ENCODE measurements around the gene DNAJA1. TPM values are rescaled to one million over a fixed set of nuclear protein-coding genes. Genes with fewer than 3 reads are reported as not detected.
A peak's percentile ranks its signal among the peaks of the same experiment; 100 is the strongest.
"Not testable (repeated sequence)": the region's sequence is repeated elsewhere in the genome, so short reads cannot be mapped to it uniquely, and the experiment has no call there.

Gene DNAJA1
- total and polyA plus RNA-seq, 3 donors from 2014 or later = 146 to 256 (median 149) TPM

DNA sequence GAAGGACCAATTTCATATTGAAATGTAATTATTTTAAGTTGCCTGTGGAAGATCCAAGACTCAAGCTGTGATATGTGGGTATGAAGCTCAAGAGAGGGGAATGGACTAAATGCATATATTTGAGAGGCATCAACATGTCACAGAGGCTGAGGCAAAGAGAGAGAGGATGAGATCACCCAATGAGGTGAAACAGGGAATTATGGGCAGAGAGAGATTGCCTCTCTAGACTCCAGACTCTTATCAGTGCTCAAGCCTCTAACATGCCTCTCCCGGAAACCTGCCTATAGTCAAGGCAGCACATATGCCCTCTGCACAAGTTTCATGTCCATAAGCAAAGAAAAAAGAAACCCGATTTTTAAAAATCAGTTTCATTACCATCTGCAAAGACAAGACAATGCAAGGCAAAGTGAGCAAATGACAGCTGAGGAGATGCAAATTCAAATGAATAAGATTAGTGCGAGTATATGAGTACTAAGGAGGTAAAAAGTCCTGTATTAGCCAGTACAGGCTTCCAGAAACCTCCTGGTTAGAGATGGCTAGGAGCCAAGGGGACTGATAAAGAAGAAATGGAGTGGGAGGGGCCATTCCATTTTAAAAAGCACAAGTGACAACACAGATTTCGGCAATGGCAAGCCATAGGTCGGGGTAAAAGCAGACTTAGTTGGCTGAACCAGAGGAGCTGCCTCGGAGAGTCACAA is 33.0 kb upstream of the DNAJA1 start:
- Histone ChIP-seq H3K27me3 (no peaks in the 10 kb centered on the region), H3K27ac (no peak overlapping the region), H3K36me3 (ENCODE audit: low read depth, missing control alignments) (no peaks in the 10 kb centered on the region), H3K4me1 (peaks cover 8% of the 10 kb centered on the region), H3K9me3 (no peaks in the 10 kb centered on the region), H3K4me3 (no peak overlapping the region)
- intact Hi-C loops (cut with DNase I; ENCODE audit: low total_unique reads) = no loop called here
- TF ChIP-seq POLR2A (IDR thresholded peaks at IDR 0.05) = no peak
- TF ChIP-seq, protein P1, sequence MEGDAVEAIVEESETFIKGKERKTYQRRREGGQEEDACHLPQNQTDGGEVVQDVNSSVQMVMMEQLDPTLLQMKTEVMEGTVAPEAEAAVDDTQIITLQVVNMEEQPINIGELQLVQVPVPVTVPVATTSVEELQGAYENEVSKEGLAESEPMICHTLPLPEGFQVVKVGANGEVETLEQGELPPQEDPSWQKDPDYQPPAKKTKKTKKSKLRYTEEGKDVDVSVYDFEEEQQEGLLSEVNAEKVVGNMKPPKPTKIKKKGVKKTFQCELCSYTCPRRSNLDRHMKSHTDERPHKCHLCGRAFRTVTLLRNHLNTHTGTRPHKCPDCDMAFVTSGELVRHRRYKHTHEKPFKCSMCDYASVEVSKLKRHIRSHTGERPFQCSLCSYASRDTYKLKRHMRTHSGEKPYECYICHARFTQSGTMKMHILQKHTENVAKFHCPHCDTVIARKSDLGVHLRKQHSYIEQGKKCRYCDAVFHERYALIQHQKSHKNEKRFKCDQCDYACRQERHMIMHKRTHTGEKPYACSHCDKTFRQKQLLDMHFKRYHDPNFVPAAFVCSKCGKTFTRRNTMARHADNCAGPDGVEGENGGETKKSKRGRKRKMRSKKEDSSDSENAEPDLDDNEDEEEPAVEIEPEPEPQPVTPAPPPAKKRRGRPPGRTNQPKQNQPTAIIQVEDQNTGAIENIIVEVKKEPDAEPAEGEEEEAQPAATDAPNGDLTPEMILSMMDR (IDR thresholded peaks at IDR 0.05) = no peak
- peak; percentile 37 for DNase-seq
- 57 to 59% methylated on average over 6 of the region's 6 CpGs for WGBS, 2 donors

GRCh38 chr9:32992595-32993238 is 32.4 kb upstream of the DNAJA1 start:
- no peak for DNase-seq
- Histone ChIP-seq H3K27me3 (no peaks in the 10 kb centered on the region), H3K36me3 (ENCODE audit: low read depth, missing control alignments) (no peaks in the 10 kb centered on the region), H3K4me1 (peaks cover 8% of the 10 kb centered on the region), H3K27ac (no peak overlapping the region), H3K9me3 (no peaks in the 10 kb centered on the region), H3K4me3 (no peak overlapping the region)
- 47 to 52% methylated on average over 3 of the region's 3 CpGs for WGBS, 2 donors
- intact Hi-C loops (cut with DNase I; ENCODE audit: low total_unique reads) = no loop called here
- TF ChIP-seq, protein P1 (IDR thresholded peaks at IDR 0.05) = no peak
- no peak for TF ChIP-seq POLR2A (IDR thresholded peaks at IDR 0.05)

GRCh38 chr9:33000682-33001055 is 24.4 kb upstream of the DNAJA1 start:
- H3K27me3 ChIP-seq; H3K9me3 ChIP-seq; H3K36me3 ChIP-seq (ENCODE audit: low read depth, missing control alignments); H3K4me1 ChIP-seq; intact Hi-C loops (cut with DNase I; ENCODE audit: low total_unique reads); DNase-seq: not testable (repeated sequence)
- 7 to 9% methylated on average over 9 to 12 of the region's 12 CpGs for WGBS, 2 donors
- H3K4me3 ChIP-seq = peak overlapping the region; percentile 67 to 96
- peak overlapping the region; percentile 69 to 92 for H3K27ac ChIP-seq

DNA sequence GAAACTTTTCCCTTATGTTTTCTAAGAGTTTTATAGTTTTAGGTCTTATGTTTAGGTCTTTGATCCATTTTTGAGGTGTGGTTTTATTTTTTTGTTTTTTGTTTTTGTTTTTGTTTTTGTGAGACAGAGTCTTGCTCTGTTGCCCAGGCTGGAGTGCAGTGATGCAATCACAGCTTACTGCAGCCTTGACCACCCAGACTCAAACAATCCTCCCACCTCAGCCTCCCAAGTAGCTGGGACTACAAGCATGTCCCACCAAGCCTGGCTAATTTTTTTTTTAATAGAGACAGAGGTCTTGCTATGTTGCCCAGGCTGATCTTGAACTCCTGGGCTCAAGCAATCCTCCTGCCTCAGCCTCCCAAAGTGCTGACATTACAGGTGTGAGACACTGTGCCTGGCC is 19.7 kb upstream of the DNAJA1 start:
- H3K4me1 ChIP-seq; DNase-seq; H3K36me3 ChIP-seq (ENCODE audit: low read depth, missing control alignments); H3K4me3 ChIP-seq; intact Hi-C loops (cut with DNase I; ENCODE audit: low total_unique reads); H3K27me3 ChIP-seq; H3K9me3 ChIP-seq; H3K27ac ChIP-seq: not testable (repeated sequence)

DNA sequence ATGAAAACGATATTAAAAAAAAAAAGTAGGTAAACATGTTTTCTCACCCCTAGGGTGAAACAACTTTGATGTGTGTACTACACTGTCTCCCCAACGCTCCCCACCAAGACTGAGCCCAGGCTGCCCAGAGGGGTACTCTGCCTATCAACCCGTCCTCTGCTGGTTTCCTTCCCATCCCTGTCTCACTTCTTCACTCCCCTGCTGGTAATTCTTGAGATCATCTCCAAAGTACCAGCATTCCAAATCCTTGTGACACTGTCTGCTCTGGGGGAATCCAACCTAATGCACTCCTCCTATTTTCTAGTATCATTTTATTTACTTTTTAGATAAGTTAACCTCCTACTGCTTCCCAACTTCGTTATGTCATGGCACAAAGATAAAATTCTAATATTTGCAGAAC is 17.3 kb upstream of the DNAJA1 start:
- TF ChIP-seq, protein P1 (IDR thresholded peaks at IDR 0.05) = no peak
- no peak for TF ChIP-seq POLR2A (IDR thresholded peaks at IDR 0.05)
- H3K36me3 ChIP-seq (ENCODE audit: low read depth, missing control alignments) = no peaks in the 10 kb centered on the region

DNA sequence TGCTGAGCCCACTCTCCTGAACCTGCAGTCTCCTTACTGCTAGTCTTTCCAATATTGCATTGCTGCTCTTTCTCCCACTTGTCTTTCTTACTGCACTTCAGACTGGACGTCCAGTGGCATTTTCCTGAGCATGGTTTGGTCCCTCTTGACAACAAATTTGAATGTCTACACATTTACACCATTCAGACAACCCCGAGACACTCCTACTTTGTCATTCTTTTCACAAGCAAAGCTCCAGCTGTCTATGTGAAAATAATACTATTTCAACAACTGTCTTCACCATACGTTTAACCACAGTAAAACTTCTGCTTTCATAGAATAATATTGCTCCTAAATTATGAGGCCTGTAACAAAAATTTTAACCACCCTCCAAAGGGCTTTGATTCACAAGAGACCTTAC is 13.2 kb upstream of the DNAJA1 start:
- peaks cover 13% of the 10 kb centered on the region for H3K4me1 ChIP-seq
- no peak overlapping the region for H3K4me3 ChIP-seq
- no peaks in the 10 kb centered on the region for H3K36me3 ChIP-seq (ENCODE audit: low read depth, missing control alignments)
- no peak for DNase-seq
- TF ChIP-seq POLR2A (IDR thresholded peaks at IDR 0.05) = no peak
- TF ChIP-seq, protein P1 (IDR thresholded peaks at IDR 0.05) = no peak
- intact Hi-C loops (cut with DNase I; ENCODE audit: low total_unique reads) = no loop called here
- no peaks in the 10 kb centered on the region for H3K27me3 ChIP-seq
- no peak overlapping the region for H3K27ac ChIP-seq
- 83% methylated on average over 3 of the region's 3 CpGs for WGBS, 2 donors
- H3K9me3 ChIP-seq = no peaks in the 10 kb centered on the region

More for the DNA sequence above, 17.3 kb upstream of the DNAJA1 start:
- Histone ChIP-seq H3K27ac (no peak overlapping the region), H3K4me1 (peaks cover 4% of the 10 kb centered on the region), H3K9me3 (no peaks in the 10 kb centered on the region), H3K4me3 (no peak overlapping the region), H3K27me3 (no peaks in the 10 kb centered on the region)
- intact Hi-C loops (cut with DNase I; ENCODE audit: low total_unique reads) = no loop called here
- WGBS, 2 donors = 84 to 85% methylated on average over 4 of the region's 4 CpGs
- no peak for DNase-seq
